22Rv1 (cell line): ENCODE measurements around the gene MPST.

Experiments
- CTCF ChIP-seq: fragments of 450-650 bp; IDR thresholded peaks from 2 replicates; pipeline ENCODE4 v1.5.1; 2017; ENCODE audit warnings: mild to moderate bottlenecking
- ZFX ChIP-seq: fragments of 450-650 bp; IDR thresholded peaks from 2 replicates; pipeline ENCODE4 v1.6.1; 2017; ENCODE audit warnings: antibody characterized with exemption, borderline replicate concordance

- no peak for TF ChIP-seq CTCF
- TF ChIP-seq ZFX = no peak
These were observed 50.8 kb downstream of the MPST start for GRCh38 chr22:37070334-37070733.
